GM12864 (cell line): Measurements from ENCODE around the gene EXOC7.
"Not testable (repeated sequence)": the region's sequence is repeated elsewhere in the genome, so short reads cannot be mapped to it uniquely, and the experiment has no call there.

ENCODE experiments used
- DNase-seq: peaks from one replicate; pipeline ENCODE4 v3.0.0-alpha.2; 2011; ENCODE audit warnings: low read depth
- H3K4me3 ChIP-seq: 2 replicates; pipeline ENCODE4 v1.5.1; 2011; ENCODE audit warnings: mild to moderate bottlenecking, low read depth, low read length, control low read depth
- CTCF ChIP-seq: IDR thresholded peaks from 2 replicates; pipeline ENCODE4 v1.5.1; 2011; ENCODE audit warnings: low read depth, mild to moderate bottlenecking, moderate library complexity, low read length, control low read depth, inconsistent platforms; ENCODE audit errors: missing control alignments

Gene EXOC7

GRCh38 chr17:76049239-76049638 is 54.3 kb downstream of the EXOC7 start:
- TF ChIP-seq CTCF = no peak
- H3K4me3 ChIP-seq = no peak overlapping the region
- no peak for DNase-seq

GRCh38 chr17:76048711-76049110 is 54.9 kb downstream of the EXOC7 start:
- no peak for DNase-seq

GRCh38 chr17:76048025-76048605 is 55.5 kb downstream of the EXOC7 start:
- H3K4me3 ChIP-seq = no peak overlapping the region
- TF ChIP-seq CTCF = no peak
- no peak for DNase-seq

More at GRCh38 chr17:76048711-76049110, 54.9 kb downstream of the EXOC7 start:
- no peak overlapping the region for H3K4me3 ChIP-seq
- TF ChIP-seq CTCF = no peak

- DNase-seq = no peak
- TF ChIP-seq CTCF = no peak
- no peak overlapping the region for H3K4me3 ChIP-seq
Observed at GRCh38 chr17:76046064-76046463, 57.5 kb downstream of the EXOC7 start.

GRCh38 chr17:76044475-76045007 is 59.0 kb downstream of the EXOC7 start:
- H3K4me3 ChIP-seq, DNase-seq: not testable (repeated sequence)

- not testable (repeated sequence) for H3K4me3 ChIP-seq, DNase-seq
Observed at GRCh38 chr17:76042868-76043267, 60.7 kb downstream of the EXOC7 start.

- no peak overlapping the region for H3K4me3 ChIP-seq
- TF ChIP-seq CTCF = no peak
- no peak for DNase-seq
Observed at GRCh38 chr17:76040376-76040775, 63.2 kb downstream of the EXOC7 start.

- TF ChIP-seq CTCF = no peak
- DNase-seq = no peak
- no peak overlapping the region for H3K4me3 ChIP-seq
Observed at GRCh38 chr17:76039121-76039520, 64.5 kb downstream of the EXOC7 start.
